Activated T-cell treated with anti-CD3 and anti-CD28 coated beads, Interleukin-2, amount 50 U/mL, for 1 hour (primary cell): ENCODE results near the gene ZCCHC24.
A peak's percentile ranks its signal among the peaks of the same experiment; 100 is the strongest.

Experiments
- DNase-seq: peaks from one replicate; pipeline ENCODE4 v3.0.0-alpha.2; 2020

Gene ZCCHC24

DNA sequence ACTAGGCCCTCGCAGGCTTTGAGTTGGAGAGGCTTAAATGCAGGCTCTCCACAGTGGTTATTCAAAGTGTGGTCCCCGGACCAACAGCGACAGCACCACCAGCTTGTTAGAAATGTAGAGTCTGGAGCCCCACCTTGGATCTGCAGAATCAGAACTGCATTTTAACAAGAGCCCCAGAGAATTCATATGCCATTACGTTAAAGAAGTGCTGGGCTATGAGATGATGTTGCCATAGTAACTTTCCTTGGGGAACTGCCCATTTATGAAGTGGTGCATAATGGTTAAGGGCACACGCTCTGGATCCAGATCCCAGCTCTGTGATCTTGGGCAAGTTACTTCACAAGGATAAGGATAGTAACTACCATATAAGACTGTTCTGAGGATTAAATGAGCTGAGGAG, 48.9 kb downstream of the ZCCHC24 start:
- no peak for DNase-seq

DNA sequence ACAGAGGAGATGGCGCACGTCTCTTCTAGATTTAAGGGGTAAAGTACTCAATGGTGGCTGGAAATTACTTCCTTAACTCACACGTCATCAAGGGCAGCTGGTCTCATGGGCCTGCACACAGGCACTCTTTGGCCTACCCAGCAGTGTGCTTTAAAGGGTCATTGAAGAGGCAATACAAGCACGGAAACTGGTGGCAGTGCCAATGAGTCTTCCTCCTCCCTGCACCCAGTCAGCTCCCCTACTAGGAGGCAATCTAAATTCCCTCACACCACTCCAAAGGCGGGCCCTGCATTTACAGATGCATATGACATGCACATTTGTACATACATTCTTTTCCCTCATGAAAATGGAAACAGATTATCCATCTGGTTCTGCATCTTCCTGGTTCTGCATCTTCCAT, 50.8 kb downstream of the ZCCHC24 start:
- no peak for DNase-seq

DNA sequence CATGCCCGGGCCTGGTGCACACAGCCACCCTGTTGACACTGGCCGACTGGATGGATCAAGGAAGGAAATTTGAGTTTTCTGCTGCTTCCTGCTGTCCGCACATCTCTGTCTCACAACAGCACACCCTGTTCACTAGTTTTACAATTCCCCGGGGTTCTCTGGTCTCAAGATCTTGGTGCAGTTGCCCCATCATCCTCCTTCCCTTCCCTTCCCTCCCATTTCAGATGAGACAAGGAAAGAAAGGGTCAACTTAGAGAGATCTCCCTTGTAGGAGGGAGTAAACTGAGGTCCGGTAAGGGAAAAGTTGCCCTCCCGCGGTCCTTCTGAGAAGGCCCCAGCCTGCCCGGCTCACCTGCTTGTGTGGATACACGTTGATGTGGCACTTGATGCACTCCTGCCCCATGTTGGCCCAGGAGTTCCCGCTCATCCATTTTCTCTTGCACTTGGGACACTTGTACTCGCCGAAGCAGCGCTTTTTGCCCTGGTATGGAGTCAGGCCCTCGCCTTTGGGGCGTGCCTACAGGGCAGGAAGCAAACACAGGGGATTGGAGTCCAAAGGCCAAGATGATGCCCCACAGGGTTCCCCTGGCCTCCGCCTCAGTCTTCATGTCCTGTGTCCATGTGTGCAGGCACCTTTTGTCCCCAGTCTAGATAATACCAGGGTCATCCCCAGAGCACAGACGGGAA, 51.4 kb downstream of the ZCCHC24 start:
- no peak for DNase-seq

DNA sequence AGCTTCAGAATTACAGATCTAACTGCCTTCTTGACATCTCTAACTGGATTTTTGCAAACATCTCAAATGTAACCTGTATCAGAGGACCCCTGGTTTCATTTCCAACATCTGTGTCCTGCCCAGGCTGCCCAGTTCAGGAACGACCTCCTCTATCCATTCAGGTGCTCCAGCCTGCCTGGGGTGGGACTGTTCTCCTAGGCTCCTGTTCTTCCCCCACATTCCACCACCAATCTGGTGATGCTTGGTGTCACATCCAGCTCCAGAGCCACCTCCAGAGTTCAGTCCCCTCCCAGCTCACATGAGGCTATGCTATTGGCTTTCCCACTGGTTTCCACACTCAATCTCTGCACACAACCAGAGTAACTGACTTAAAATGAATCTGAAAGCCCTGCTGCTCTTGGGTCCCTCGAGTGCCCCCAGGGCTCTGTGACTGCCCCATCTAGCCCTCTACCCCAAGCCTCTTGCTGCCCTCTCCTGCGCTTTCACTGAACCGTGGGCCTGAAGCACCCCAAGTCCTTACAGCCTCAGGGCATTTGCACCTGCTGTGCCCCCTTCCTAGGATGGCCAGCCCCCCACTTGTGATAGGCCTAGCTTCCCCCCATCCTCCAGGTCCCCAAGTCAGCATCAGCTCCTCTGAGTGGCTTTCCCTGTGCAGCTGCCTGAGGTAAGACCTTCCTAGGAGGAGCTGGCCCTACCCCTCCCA, 52.1 kb downstream of the ZCCHC24 start:
- DNase-seq: peak; percentile 2

DNA sequence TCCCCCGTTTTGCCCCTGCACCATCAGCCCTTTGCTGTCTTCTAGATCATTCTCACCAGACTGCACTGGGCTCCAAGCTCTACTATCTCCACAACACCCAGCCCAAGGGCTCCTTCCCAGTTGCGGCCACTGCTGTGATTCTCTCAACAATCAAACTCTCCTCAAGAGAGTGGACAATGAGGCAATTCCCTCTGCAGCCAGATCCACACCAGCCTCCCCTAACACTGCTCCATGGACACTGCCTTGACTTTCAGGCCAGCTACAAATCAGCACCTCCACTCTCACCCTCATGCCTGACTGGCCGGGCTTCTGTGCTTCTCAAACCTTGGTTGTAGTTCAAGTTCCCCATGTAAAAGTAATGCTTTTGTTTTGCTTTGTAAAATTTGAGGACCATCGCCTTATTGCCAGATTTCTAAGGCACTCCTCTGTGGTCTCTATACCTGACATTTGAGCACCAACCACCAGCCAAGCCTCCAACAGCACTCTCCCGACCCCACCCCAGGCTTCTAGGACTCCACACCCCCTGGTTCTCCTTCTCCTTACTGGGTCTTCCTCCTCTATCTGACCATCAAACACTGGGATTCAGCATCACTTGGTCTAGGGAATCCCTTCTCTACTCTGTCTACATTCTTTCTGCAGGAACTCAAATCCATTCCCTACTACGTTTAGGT, 52.8 kb downstream of the ZCCHC24 start:
- DNase-seq: no peak

DNA sequence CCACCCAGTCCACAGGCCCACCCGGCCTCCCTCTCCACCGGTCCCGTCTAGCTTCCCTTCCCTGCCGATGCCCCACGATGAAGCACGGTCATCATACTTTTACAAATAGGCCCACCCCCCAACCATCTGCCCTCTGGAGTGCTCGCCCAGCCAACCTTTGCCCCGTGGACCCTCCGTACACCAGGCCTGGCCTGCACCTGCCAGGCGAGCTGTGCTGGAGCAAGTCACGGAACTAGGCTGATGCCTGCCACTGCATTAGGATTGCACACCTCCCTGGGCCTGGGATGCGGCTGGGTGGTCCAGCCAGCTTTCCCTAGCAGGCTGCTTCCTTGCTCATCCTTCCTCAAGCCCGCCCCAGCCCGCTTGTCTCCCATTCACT, 53.4 kb downstream of the ZCCHC24 start:
- DNase-seq: peak; percentile 9

DNA sequence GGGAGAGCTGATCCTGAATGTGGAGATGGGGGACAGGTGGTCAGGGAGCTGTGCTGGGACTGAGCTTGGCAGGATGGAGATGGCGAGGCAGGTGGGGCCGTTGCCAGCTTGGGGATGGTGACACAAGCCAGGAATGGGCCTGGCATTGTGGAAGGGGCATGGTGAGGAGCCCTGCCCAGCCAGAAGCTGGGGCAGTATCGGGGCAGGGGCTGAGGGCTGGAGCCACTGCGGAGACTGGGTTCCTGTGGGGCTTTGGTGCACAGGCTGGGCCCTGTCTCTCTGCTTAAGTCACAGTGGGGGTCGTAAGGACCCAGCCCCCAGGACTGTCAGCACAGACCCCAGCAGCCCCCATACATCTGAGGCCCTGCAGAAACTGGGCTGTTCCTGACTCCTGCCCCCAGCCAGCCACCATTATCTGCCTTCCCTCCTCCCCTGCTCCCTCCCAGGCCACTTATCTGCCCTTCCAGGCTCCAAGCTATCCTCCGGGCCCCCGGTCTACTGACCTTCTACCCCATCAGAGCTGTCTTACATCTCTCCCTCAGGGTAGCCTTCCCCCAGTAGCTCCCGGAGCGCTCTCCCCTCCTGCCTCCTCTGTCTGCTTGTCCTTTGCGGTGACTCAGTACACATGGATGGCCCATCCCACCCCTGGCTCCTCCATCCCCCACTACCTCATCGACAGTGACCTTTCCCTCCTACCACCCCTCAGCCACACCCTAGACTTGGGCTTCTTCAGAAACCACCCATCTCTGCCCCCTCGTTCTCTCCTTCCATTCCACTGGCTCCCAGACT, 54.0 kb downstream of the ZCCHC24 start:
- DNase-seq: peak; percentile 11

DNA sequence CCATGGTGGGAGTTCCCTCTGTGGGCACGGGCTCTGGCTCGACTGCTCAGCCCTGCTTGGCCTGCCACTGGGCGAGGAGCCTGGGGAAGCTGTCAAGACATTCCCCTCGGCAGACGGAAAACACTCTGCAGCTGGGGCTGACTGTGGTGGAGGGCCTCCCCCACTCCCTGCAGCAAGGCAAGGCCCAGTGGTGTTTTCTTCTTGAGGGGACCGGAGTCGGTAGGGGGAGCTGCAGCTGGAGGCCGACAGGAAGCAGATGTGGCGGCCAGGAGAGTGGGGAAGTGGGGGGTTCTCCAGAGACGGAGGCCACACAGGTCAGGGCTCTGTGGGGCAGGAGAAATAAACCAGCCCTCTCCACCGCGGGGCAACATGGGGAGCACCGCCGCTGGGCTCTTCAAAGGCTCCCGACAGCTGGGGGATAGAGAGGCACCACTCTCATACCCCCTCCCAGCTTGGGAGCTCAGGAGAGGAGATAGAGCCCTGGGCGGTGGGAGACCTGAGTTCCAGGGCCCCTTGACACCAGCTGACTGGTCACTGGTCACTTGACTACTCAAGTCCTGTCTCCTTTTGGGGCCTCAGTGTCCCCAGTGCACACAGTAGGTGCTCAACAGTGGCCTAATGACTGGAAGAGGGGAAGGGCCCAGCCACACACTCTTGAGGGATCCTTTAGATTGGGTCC, 54.7 kb downstream of the ZCCHC24 start:
- DNase-seq: peak; percentile 12

DNA sequence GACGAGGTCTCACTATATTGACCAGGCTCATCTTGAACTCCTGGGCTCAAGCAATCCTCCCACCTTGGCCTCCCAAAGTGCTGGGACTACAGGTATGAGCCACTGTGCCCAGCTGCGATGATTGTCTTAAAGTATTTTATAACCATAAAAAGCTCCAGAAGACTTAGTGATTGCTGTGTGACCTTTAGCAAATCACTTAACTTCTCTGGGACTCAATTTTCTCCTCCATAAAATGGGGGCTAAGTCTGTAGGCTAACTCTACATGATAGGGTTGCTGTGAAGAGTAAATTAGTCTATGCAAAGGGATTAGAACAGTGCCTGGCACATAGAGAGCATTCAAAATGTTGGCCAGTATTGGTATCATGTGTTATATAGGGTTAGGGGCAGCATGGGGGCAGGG, 55.4 kb downstream of the ZCCHC24 start:
- DNase-seq: no peak

DNA sequence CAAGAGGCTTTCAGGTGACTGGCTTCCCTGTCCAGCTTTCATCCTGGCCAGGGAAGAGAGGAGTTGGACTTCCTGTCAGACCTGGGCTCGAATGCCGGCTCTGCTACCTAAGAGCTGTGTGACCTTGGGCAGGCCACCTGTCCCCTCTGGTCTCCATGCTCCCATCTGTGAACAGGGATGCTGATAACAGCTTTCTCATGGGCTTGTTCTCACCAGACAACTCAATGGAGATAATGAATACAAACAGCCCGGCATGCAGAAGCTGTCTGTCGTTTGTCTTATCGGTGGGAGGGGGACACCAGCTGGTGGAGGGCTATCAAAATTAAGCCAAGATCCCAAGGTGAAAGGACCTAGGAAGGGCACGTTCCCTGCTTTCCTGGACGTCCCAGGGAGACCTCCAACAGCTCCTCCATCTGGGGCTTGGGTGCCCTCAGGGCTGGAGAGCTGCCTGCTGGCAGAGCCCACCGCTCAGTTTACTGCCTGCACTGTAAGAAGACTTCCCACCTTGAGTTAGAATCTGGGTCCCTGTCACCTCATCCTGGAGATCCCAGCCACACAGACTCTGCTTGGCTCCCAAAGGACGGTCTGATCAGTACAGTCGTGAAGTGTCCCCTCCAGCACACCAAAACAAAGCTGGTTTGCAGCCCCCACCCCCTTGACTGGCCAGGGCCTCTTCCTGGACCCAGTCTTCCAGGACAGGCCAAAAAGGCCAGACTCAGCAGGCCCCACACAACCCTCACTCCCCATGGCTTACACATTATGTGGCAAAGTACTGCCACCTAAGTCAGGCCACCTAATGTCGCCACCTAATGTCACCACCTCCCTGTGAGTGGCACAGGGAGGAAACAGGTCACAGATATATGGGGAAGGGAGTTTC, 57.2 kb downstream of the ZCCHC24 start:
- peak; percentile 12 for DNase-seq

DNA sequence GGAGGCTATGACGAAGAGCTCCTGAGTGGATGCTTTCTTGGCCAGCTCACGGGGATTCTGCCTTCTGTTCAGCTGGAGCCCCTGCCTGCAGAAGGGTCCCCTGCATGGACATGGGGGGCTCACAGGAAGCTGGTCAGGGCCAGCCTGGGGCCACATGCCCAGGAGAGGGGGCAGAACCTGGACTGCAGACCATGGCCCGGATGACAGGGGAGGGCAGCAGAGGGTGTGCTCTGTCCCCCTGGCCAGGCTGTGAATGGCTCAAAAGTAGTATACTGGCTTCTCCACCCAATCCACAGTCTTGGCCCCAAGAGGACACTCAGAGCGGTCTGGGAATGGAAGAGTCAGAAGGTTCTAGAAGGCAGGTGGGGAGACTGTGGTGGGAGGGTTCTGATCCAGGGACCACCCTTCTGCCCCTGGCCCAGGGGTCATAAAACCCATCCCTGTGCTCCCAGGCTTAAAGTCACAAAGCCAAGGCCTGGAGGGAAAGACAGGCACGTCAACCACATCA, 57.9 kb downstream of the ZCCHC24 start:
- DNase-seq: no peak

DNA sequence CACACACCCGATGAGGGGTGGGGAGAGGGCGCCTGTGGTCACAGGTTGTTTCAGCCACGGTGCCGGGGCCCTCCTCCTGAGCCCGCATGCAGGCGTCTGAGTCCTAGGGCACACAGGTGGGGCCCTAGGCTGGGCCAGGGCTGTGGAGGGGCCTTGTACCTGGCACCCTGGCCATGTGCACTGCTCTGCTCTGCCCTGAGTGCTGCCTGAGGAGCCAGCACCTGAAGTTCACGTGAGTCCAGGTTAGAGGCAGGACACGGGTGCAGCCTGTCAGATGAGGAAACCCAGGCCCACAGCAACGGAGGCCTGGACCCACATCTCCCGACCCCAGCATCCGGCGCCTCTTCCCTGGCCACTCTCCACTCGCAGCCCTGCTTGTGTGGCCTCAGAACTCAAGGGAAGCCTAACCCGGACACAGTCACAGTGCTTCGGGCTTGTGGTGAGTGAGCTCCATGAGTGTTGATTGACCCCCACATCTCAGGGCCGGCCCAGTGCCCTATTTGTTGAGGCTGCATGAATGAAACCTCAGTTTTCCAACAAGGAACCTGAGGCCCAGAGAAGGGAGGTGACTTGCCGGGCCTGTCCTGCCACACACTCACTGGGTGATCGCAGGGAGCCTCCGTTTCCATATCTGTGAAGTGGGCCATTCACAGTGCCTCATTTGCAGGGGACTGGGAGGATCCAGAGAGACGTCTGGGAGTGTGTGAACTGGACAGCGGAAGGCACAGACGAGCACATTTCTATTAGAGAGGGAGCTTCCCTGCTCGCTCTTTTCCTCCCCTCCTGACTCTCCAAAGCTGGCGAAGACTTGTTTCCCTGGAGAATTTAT, 58.6 kb downstream of the ZCCHC24 start:
- DNase-seq: peak; percentile 11

DNA sequence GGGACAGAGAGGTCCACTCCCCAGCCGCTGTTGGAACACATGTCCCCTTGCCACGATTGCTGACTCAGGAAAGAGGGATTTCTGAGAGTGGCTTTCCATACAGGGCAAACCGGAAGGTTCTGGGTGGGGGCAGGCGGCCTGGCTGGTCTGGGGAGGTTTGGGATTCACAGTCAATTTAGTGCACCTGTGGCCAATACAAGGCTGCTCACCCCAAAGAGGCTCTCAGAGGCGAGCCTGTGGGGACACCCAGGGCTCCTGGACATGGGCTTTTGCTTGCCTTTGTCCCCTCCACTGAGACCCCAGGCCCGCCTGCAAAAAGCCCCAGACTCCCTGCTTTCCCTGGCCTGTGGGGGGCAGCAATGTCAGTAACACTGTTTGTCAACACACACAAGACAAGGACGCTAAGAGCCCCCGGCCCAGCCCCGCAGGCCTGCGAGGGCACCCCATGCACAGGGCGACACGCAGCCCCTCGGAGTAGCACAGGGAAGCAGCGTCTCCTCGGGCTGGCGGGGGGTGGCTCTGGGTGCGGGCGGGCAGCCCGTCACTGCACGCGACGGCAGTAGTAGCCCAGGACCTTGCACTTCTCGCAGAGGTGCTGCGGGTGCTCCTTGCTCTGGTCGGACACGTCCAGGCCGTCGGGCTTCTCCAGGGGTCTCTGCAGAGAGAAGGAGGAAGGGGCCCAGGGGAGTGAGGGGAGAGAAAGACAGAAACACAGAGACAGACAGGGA, 59.5 kb downstream of the ZCCHC24 start:
- DNase-seq: peak; percentile 13

DNA sequence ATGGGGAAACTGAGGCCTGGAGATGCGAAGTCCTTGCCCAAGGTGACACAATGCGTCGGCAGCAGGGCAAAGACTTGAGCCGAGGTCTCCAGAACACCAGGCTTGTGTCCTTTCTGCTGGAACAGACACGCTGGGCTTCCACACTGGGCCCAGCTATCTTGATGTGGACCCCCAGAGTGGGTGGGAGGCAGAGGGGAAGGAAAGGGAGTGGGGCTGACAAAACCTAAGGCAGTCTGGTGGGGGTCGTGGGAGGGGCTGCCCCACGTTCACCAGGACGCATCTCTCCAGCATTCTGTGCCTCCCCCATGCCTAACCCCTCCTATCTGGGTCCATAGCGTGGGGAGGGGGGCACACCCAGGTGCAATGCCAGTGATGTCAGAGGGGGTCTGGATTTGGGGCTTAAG, 60.0 kb downstream of the ZCCHC24 start:
- DNase-seq: peak; percentile 10

DNA sequence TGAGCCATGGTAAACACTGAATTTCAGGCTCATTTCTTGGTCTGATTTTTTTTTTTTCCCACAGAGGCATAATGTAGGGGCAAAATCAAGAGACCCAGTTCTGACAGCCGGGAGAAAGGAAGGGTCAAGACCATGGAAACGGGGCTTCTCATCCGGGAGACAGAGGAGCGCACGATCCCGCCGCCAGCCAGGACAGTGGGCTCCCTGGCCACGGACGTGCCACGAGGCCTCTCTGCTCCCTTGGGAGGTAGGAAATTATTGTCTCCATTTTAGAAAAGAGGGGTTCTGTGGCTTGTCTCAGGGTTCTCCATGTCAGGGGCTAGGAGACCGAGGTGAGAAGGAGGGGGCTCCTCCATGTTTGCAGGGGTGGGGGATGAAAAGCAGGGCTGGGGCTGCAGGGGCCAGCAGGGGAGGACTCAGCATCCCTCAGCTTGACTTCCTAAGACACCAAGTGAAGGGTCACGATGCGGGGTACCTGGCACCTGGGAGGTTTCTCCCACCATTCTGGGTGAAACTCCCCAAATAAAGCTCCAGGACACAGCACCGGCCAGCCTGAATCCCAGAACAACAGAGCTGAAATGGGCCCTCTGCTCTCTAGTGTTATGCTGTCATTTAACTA, 60.5 kb downstream of the ZCCHC24 start:
- DNase-seq: no peak

DNA sequence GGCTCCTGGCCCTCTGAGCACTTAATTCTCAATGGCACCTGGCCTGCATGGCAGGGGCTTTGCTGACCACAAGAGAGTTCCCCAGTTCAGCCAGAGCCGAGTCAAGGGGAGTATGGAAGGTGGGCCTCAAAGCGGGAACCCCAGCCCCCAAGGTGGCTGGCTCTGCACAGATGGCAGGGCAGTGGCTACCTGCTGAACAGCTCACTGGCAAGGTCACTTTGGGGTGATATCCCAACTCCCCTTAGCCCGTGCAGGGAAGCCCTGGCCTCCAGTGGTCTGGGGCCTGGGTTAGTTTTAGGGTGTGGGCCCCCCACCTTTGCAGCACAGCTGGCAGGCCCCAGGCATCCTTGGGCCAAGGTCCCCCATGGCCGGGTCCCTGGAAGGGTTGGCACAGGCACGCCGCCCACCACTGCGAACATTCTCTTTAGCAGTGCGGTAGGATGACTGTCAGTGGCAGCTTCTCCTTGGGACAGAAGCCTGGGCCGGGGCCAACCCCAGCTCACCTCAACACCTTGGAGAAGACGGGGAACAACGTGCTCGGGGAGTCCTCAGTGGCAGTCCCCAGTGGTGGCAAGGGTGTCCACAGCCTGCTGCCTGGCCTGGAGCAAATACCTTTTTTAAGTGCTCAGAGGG, 61.3 kb downstream of the ZCCHC24 start:
- DNase-seq: peak; percentile 10

DNA sequence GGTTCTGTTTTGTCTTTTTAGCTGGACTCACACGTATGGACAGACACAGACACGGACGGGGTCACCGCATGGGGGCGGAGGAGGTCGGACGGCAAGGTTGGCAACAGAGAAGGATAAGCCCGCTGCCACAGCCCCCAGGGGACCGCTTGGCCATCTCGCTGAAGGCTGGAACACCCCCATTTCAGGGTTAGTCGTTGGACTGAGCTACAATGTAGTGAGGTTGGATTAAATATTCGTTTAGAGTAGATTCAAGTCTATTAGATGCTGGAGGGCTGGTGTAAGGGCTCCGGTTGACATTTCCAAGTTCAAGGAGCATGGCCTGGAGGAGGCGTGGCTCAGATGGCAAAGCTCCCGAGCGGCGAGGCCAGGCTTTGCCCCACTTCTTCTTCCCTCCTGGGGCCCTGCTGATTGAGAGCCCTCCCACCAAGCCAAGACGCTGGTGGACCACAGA, 62.9 kb downstream of the ZCCHC24 start:
- DNase-seq: no peak

DNA sequence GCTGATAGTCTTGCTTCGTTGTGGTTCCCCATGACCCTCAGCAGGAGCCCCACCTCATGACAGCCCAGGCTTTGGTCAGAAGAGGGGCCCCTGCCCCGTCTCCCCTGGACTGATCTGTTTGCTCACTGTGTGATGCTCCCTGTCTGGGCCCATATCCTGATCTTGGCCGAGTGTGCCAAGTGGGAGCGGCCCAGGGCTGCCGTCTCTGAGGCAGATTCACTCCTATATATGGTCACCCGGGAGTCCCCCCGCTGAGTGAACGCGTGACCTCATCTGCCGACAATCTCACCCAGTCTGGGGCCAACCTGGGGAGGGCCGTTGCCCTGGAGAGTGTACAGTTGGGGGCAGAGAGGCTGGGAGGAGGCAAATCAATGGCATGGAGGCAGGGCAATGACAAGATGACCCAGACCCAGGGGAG, 63.6 kb downstream of the ZCCHC24 start:
- no peak for DNase-seq
